Liver (tissue), 9 donors: ENCODE data around the gene CITED4. TPM values are rescaled to one million over a fixed set of nuclear protein-coding genes. Genes with fewer than 3 reads are reported as not detected.

Experiments used
- DNase-seq: peaks from one replicate; pipeline ENCODE4 v3.0.0-alpha.2; 2017; ENCODE audit warnings: low spot score
- H3K27ac ChIP-seq, 2 donors: one replicate each; pipeline ENCODE4 v1.7.0; 2013; ENCODE audit warnings: inconsistent platforms in 2 of 2, low read length in 2 of 2, control low read depth in 1 of 2, low read depth in 1 of 2, mild to moderate bottlenecking in 1 of 2
- H3K27me3 ChIP-seq, 4 donors: one replicate each; pipeline versions ENCODE4 v1.6.1 to v1.7.0; 2013; ENCODE audit warnings: low read length in 3 of 4, inconsistent platforms in 1 of 4, mild to moderate bottlenecking in 1 of 4, moderate library complexity in 1 of 4; ENCODE audit not compliant: control insufficient read depth in 4 of 4, insufficient read depth in 4 of 4
- H3K36me3 ChIP-seq, 4 donors: one replicate each; pipeline versions ENCODE4 v1.6.1 to v1.7.0; 2013; ENCODE audit warnings: low read length in 3 of 4, mild to moderate bottlenecking in 3 of 4, low read depth in 1 of 4, moderate library complexity in 1 of 4; ENCODE audit not compliant: control insufficient read depth in 4 of 4, insufficient read depth in 3 of 4
- H3K4me1 ChIP-seq, 4 donors: one replicate each; pipeline versions ENCODE4 v1.6.1 to v1.7.0; 2013; ENCODE audit warnings: low read length in 3 of 4, mild to moderate bottlenecking in 3 of 4, moderate library complexity in 1 of 4; ENCODE audit not compliant: control insufficient read depth in 4 of 4, insufficient read depth in 4 of 4
- H3K4me3 ChIP-seq, 3 donors: one replicate each; pipeline versions ENCODE4 v1.6.1 to v1.7.0; 2013; ENCODE audit warnings: low read length in 3 of 3, control low read depth in 1 of 3, low read depth in 1 of 3, mild to moderate bottlenecking in 1 of 3
- H3K9ac ChIP-seq, 2 donors: one replicate each; pipeline ENCODE4 v1.7.0; 2013; ENCODE audit warnings: low read length in 2 of 2, mild to moderate bottlenecking in 2 of 2, moderate library complexity in 2 of 2, control low read depth in 1 of 2, low read depth in 1 of 2
- H3K9me3 ChIP-seq, 4 donors: one replicate each; pipeline versions ENCODE4 v1.6.1 to v1.7.0; 2013; ENCODE audit warnings: low read length in 3 of 4; ENCODE audit not compliant: control insufficient read depth in 4 of 4
- ATF3 ChIP-seq: IDR thresholded peaks from 2 replicates; pipeline ENCODE4 v1.6.1; 2016; ENCODE audit warnings: antibody characterized with exemption
- EGR1 ChIP-seq, 2 donors: IDR thresholded peaks; 2 replicates each; pipeline ENCODE4 v1.6.1; 2016 to 2018; ENCODE audit warnings: antibody characterized with exemption in 2 of 2, low read depth in 2 of 2
- FOXA1 ChIP-seq: IDR thresholded peaks from 2 replicates; pipeline ENCODE4 v1.6.1; 2016; ENCODE audit warnings: antibody characterized with exemption
- FOXA2 ChIP-seq: IDR thresholded peaks from 2 replicates; pipeline ENCODE4 v1.6.1; 2016; ENCODE audit warnings: antibody characterized with exemption
- GABPA ChIP-seq, 2 donors: IDR thresholded peaks in 1 of 2; conservative IDR thresholded peaks in 1 of 2; 2 replicates each; pipeline ENCODE4 v1.6.1; 2016; ENCODE audit warnings: antibody characterized with exemption in 2 of 2, mild to moderate bottlenecking in 1 of 2, moderate library complexity in 1 of 2
- HNF4A ChIP-seq, 2 donors: conservative IDR thresholded peaks; 2 replicates each; pipeline ENCODE4 v1.6.1; 2016; ENCODE audit warnings: antibody characterized with exemption in 2 of 2, mild to moderate bottlenecking in 2 of 2
- HNF4G ChIP-seq: IDR thresholded peaks from 2 replicates; pipeline ENCODE4 v1.6.1; 2016; ENCODE audit warnings: antibody characterized with exemption
- JUND ChIP-seq, 2 donors: IDR thresholded peaks; 2 replicates each; pipeline ENCODE4 v1.6.1; 2016; ENCODE audit warnings: antibody characterized with exemption in 2 of 2
- MAX ChIP-seq: IDR thresholded peaks from 2 replicates; pipeline ENCODE4 v1.6.1; 2016; ENCODE audit warnings: antibody characterized with exemption
- NR2F2 ChIP-seq: IDR thresholded peaks from 2 replicates; pipeline ENCODE4 v1.6.1; 2016; ENCODE audit warnings: antibody characterized with exemption
- RAD21 ChIP-seq, 2 donors: IDR thresholded peaks; 2 replicates each; pipeline ENCODE4 v1.6.1; 2016; ENCODE audit warnings: antibody characterized with exemption in 2 of 2, mild to moderate bottlenecking in 2 of 2
- REST ChIP-seq: IDR thresholded peaks from 2 replicates; pipeline ENCODE4 v1.6.1; 2016; ENCODE audit warnings: antibody characterized with exemption, mild to moderate bottlenecking
- RXRA ChIP-seq, 2 donors: IDR thresholded peaks; 2 replicates each; pipeline ENCODE4 v1.6.1; 2017 to 2018; ENCODE audit warnings: antibody characterized with exemption in 2 of 2, mild to moderate bottlenecking in 1 of 2
- SP1 ChIP-seq: IDR thresholded peaks from 2 replicates; pipeline ENCODE4 v1.6.1; 2018; ENCODE audit warnings: antibody characterized with exemption, mild to moderate bottlenecking
- TAF1 ChIP-seq: conservative IDR thresholded peaks from 2 replicates; pipeline ENCODE4 v1.6.1; 2016; ENCODE audit warnings: antibody characterized with exemption, mild to moderate bottlenecking
- YY1 ChIP-seq: IDR thresholded peaks from 2 replicates; pipeline ENCODE4 v1.6.1; 2016; ENCODE audit warnings: antibody characterized with exemption, mild to moderate bottlenecking
- WGBS: extraction: QIAGEN DNeasy Blood & Tissue Kit; methylation state at CpG from one replicate; pipeline ENCODE4 v1.1.7; 2013; 5-methylcytosine and 5-hydroxymethylcytosine counted together
- polyA plus RNA-seq, 2 donors: library from polyadenylated mRNA; stranded (reverse) in 1 of 2; unstranded in 1 of 2; fragments of 200-250 nt in 1 of 2; fragments of >200 nt in 1 of 2; fragmentation: Nextera tagmentation in 1 of 2; extraction: Ambion mirVana in 1 of 2; gene quantifications; one replicate each; pipeline versions ENCODE4 v1.2.1 to v1.2.3, GENCODE V29; 2013 to 2015
- total RNA-seq, 2 donors: library from RNA; depleted of rRNA; stranded (reverse); fragments of >200 nt; gene quantifications; one replicate each; pipeline ENCODE4 v1.2.3, GENCODE V29; 2014
- TF ChIP-seq, protein P1 (sequence below): fragments of 150-350 bp; IDR thresholded peaks from 2 replicates; pipeline ENCODE4 v1.5.1; 2017; ENCODE audit warnings: improper control_type of control experiment, low read depth, low read length; ENCODE audit not compliant: missing input control
- TF ChIP-seq, protein P2 (sequence below): IDR thresholded peaks from 2 replicates; pipeline ENCODE4 v1.6.1; 2016; ENCODE audit warnings: antibody characterized with exemption
- donor health status: healthy.
- donor health status: healthy.
- donor health status: healthy.
- donor health status: healthy.
- donor health status: healthy.

Gene CITED4
- total and polyA plus RNA-seq, 4 donors: 1.4 to 9.9 (median 5.2) TPM

GRCh38 chr1:40836283-40836682, 25.9 kb downstream of the CITED4 start (continued):
- TF ChIP-seq GABPA (IDR thresholded peaks at IDR 0.05 in 1 of 2, conservative IDR thresholded peaks at IDR 0.05 in 1 of 2) (no peak), REST (no peak), RXRA (IDR thresholded peaks at IDR 0.05) (no peak), SP1 (no peak)

DNA sequence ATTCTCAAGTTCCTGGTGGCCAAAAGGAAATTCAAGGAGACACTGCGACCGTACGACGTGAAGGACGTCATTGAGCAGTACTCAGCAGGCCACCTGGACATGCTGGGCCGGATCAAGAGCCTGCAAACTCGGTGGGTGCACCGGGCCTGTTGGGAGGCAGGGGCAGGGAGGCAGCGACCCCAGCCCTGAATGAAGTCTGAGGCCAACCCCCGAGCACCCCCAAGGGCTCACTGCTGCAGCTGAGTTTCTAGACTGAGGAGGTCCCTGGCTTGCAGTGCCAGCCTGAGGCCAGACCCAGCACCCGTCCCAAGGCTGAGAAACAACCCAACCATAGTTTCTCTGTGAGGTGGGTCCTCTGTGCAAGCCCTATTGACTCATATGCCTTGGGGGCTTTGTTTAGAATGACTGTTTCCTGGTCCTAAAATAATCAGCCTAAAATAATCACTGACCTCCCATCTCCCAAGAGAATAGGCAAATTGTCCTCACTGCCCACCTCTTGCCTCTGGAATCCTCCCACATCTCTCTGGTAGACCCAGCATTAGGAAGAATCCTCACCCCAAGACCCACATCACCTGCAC, 27.1 kb downstream of the CITED4 start:
- DNase-seq: no peak
- 89% methylated on average over 11 of the region's 11 CpGs for WGBS
- peaks cover 0 to 1% (median 0%) of the 10 kb centered on the region in 4 donors for H3K4me1 ChIP-seq
- H3K36me3 ChIP-seq: no peaks in the 10 kb centered on the region
- H3K27ac ChIP-seq: no peak overlapping the region
- H3K9me3 ChIP-seq: no peaks in the 10 kb centered on the region
- no peaks in the 10 kb centered on the region for H3K27me3 ChIP-seq
- no peak overlapping the region for H3K4me3 ChIP-seq
- H3K9ac ChIP-seq: no peak overlapping the region
- TF ChIP-seq EGR1 (IDR thresholded peaks at IDR 0.05; ENCODE audit: low read depth in 2 of 2) (no peak), GABPA (IDR thresholded peaks at IDR 0.05 in 1 of 2, conservative IDR thresholded peaks at IDR 0.05 in 1 of 2) (no peak), HNF4A (conservative IDR thresholded peaks at IDR 0.05) (no peak), FOXA1 (no peak), HNF4G (no peak), MAX (no peak), ATF3 (no peak), RAD21 (IDR thresholded peaks at IDR 0.05) (no peak), SP1 (no peak), NR2F2 (no peak), YY1 (no peak), FOXA2 (no peak), RXRA (IDR thresholded peaks at IDR 0.05) (no peak), JUND (IDR thresholded peaks at IDR 0.05) (no peak), REST (no peak), TAF1 (no peak)
- TF ChIP-seq, protein P1, sequence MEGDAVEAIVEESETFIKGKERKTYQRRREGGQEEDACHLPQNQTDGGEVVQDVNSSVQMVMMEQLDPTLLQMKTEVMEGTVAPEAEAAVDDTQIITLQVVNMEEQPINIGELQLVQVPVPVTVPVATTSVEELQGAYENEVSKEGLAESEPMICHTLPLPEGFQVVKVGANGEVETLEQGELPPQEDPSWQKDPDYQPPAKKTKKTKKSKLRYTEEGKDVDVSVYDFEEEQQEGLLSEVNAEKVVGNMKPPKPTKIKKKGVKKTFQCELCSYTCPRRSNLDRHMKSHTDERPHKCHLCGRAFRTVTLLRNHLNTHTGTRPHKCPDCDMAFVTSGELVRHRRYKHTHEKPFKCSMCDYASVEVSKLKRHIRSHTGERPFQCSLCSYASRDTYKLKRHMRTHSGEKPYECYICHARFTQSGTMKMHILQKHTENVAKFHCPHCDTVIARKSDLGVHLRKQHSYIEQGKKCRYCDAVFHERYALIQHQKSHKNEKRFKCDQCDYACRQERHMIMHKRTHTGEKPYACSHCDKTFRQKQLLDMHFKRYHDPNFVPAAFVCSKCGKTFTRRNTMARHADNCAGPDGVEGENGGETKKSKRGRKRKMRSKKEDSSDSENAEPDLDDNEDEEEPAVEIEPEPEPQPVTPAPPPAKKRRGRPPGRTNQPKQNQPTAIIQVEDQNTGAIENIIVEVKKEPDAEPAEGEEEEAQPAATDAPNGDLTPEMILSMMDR: no peak
- TF ChIP-seq, protein P2, sequence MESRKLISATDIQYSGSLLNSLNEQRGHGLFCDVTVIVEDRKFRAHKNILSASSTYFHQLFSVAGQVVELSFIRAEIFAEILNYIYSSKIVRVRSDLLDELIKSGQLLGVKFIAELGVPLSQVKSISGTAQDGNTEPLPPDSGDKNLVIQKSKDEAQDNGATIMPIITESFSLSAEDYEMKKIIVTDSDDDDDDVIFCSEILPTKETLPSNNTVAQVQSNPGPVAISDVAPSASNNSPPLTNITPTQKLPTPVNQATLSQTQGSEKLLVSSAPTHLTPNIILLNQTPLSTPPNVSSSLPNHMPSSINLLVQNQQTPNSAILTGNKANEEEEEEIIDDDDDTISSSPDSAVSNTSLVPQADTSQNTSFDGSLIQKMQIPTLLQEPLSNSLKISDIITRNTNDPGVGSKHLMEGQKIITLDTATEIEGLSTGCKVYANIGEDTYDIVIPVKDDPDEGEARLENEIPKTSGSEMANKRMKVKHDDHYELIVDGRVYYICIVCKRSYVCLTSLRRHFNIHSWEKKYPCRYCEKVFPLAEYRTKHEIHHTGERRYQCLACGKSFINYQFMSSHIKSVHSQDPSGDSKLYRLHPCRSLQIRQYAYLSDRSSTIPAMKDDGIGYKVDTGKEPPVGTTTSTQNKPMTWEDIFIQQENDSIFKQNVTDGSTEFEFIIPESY: no peak
